Upper lobe of left lung (tissue), 4 donors: ENCODE measurements around the gene PPAN.

Experiments used
- POLR2AphosphoS5 ChIP-seq, 2 donors: sonication (generic); formaldehyde crosslinking; IDR thresholded peaks; one replicate each; pipeline ENCODE4 v1.5.1; 2017; ENCODE audit warnings: antibody characterized with exemption in 2 of 2
- TF ChIP-seq, protein P1 (sequence below), 6 experiments: fragments of 450-650 bp in 4 of 6; fragments of 200-600 bp in 2 of 6; sonication (generic) in 2 of 6; IDR thresholded peaks; one replicate each; pipeline ENCODE4 v1.5.1; 2016 to 2019; ENCODE audit warnings: antibody characterized with exemption in 6 of 6

DNA sequence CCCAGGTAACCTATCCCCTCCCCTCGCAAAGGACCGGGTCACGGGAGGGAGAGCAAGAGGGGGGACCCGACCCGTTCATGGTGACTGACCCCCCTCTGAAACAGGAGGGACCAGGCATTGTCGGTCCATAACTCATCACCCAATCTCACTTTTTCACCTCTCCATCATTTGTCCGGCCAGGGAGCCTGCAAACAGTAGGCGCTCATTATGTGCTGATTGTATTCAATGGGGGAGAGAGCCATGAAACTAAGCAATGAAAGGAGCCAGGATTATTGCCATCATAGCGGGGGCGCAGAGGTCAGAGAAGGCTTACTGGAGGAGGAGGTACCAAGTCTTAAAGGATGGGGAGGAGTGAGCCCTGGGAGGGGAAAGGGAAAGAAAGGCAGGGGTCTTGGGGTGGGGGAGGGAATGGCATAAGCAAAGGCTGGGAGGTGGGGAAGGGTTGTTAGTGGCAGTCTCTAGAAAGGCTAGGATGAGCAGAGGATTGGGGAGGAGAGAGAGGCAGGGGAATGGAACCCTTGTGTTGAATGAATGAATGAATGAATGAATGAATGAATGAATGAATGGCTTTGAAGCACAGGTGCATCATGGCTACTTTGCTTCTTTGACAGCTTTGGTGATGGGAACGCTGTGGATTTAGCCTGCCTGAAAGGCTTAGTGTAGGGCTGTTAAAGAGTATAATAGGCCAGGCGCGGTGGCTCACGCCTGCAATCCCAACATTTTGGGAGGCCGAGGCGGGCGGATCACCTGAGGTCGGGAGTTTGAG, 18.7 kb upstream of the PPAN start:
- TF ChIP-seq, protein P1, sequence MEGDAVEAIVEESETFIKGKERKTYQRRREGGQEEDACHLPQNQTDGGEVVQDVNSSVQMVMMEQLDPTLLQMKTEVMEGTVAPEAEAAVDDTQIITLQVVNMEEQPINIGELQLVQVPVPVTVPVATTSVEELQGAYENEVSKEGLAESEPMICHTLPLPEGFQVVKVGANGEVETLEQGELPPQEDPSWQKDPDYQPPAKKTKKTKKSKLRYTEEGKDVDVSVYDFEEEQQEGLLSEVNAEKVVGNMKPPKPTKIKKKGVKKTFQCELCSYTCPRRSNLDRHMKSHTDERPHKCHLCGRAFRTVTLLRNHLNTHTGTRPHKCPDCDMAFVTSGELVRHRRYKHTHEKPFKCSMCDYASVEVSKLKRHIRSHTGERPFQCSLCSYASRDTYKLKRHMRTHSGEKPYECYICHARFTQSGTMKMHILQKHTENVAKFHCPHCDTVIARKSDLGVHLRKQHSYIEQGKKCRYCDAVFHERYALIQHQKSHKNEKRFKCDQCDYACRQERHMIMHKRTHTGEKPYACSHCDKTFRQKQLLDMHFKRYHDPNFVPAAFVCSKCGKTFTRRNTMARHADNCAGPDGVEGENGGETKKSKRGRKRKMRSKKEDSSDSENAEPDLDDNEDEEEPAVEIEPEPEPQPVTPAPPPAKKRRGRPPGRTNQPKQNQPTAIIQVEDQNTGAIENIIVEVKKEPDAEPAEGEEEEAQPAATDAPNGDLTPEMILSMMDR (IDR thresholded peaks at IDR 0.05) = no peak
- TF ChIP-seq POLR2AphosphoS5 (IDR thresholded peaks at IDR 0.05) = no peak
